ENCODE results near the gene ORMDL2. TPM values are rescaled to one million over a fixed set of nuclear protein-coding genes. Genes with fewer than 3 reads are reported as not detected.

ORMDL2 gene
- total and polyA plus RNA-seq, 2 donors (not counting 3 experiments of a cell fraction or from before 2014, with no cell fraction given) = 55.0 to 70.4 TPM

- no peak for TF ChIP-seq CTCF (IDR thresholded peaks at IDR 0.05; ENCODE audit: extremely low read depth in 1 of 2, insufficient read depth in 1 of 2, low read depth in 1 of 2, low read length in 2 of 2)
- no peak for TF ChIP-seq POLR2AphosphoS5 (IDR thresholded peaks at IDR 0.05; ENCODE audit: insufficient read depth, low read depth, low read length)
- no peak for TF ChIP-seq JUN (IDR thresholded peaks at IDR 0.05; ENCODE audit: borderline replicate concordance, insufficient read depth, insufficient read length, low read depth)
- no peak for TF ChIP-seq GATA2 (IDR thresholded peaks at IDR 0.05; ENCODE audit: insufficient read depth, insufficient read length, low read depth, low read length)
- TF ChIP-seq FOS (IDR thresholded peaks at IDR 0.05; ENCODE audit: borderline replicate concordance, insufficient read depth, low read length) = no peak
- Histone ChIP-seq H3K9ac (replicated peaks; ENCODE audit: extremely low read depth, insufficient read depth, low read length) (no peak overlapping the region), H3K27me3 (ENCODE audit: control insufficient read depth in 2 of 2, insufficient read depth in 2 of 2, low read length in 2 of 2) (no peaks in the 10 kb centered on the region), H3K9me1 (replicated peaks; ENCODE audit: control insufficient read depth, extremely low read depth, insufficient read depth, low read length) (no peaks in the 10 kb centered on the region), H3K4me3 (replicated peaks in 1 of 3; ENCODE audit: insufficient read depth in 1 of 3, low read depth in 1 of 3, low read length in 3 of 3) (no peak overlapping the region), H4K20me1 (replicated peaks; ENCODE audit: control insufficient read depth, extremely low read depth, insufficient read depth, low read length) (no peaks in the 10 kb centered on the region), H2AFZ (ENCODE audit: low read depth, low read length) (no peak overlapping the region), H3K79me2 (ENCODE audit: control insufficient read depth, insufficient read depth, low read length) (peaks cover 3% of the 10 kb centered on the region), H3K4me1 (ENCODE audit: control insufficient read depth, extremely low read depth, insufficient read depth, low read length) (no peaks in the 10 kb centered on the region), H3K4me2 (ENCODE audit: insufficient read depth, low read length) (no peak overlapping the region), H3K9me3 (replicated peaks; ENCODE audit: control insufficient read depth, insufficient read depth, low read length) (no peaks in the 10 kb centered on the region), H3K36me3 (ENCODE audit: control insufficient read depth in 2 of 2, extremely low read depth in 1 of 2, insufficient read depth in 2 of 2, low read length in 2 of 2) (peaks cover 18 to 23% of the 10 kb centered on the region in 2 experiments), H3K27ac (ENCODE audit: insufficient read depth, low read depth, low read length) (no peak overlapping the region)
- intact Hi-C loops (cut with micrococcal nuclease) (no loop called here), dilution Hi-C loops (cut with MboI; ENCODE audit: extremely low pct_ligation_motif_present, low sequenced_read_pairs) (no loop called here)
- FAIRE-seq = no peak
- DNase-seq (ENCODE audit: low read depth, low spot score) = no peak
- BruUV-seq (replicated peaks) = no TSS peak
- ChIA-PET POLR2A (no interaction called here), CTCF (interaction anchor here (1.1 to 1.6 kb wide), 3 partner anchors 10 to 50 kb away, joined by 4 to 5 read pairs (median 4); no protein-coding TSS in a partner anchor)
These were observed 29.3 kb upstream of the ORMDL2 start for GRCh38 chr12:55788546-55788945.

- Histone ChIP-seq H3K27ac (ENCODE audit: insufficient read depth, low read depth, low read length) (no peak overlapping the region), H3K9ac (replicated peaks; ENCODE audit: extremely low read depth, insufficient read depth, low read length) (no peak overlapping the region), H3K4me1 (ENCODE audit: control insufficient read depth, extremely low read depth, insufficient read depth, low read length) (no peaks in the 10 kb centered on the region), H3K27me3 (ENCODE audit: control insufficient read depth in 2 of 2, insufficient read depth in 2 of 2, low read length in 2 of 2) (no peaks in the 10 kb centered on the region), H2AFZ (ENCODE audit: low read depth, low read length) (no peak overlapping the region), H3K4me3 (replicated peaks in 1 of 3; ENCODE audit: insufficient read depth in 1 of 3, low read depth in 1 of 3, low read length in 3 of 3) (no peak overlapping the region), H3K9me3 (replicated peaks; ENCODE audit: control insufficient read depth, insufficient read depth, low read length) (no peaks in the 10 kb centered on the region), H3K36me3 (ENCODE audit: control insufficient read depth in 2 of 2, extremely low read depth in 1 of 2, insufficient read depth in 2 of 2, low read length in 2 of 2) (peaks cover 18 to 19% of the 10 kb centered on the region in 2 experiments), H3K4me2 (ENCODE audit: insufficient read depth, low read length) (no peak overlapping the region), H4K20me1 (replicated peaks; ENCODE audit: control insufficient read depth, extremely low read depth, insufficient read depth, low read length) (no peaks in the 10 kb centered on the region), H3K79me2 (ENCODE audit: control insufficient read depth, insufficient read depth, low read length) (peaks cover under 1% of the 10 kb centered on the region), H3K9me1 (replicated peaks; ENCODE audit: control insufficient read depth, extremely low read depth, insufficient read depth, low read length) (no peaks in the 10 kb centered on the region)
- FAIRE-seq (no peak), DNase-seq (ENCODE audit: low read depth, low spot score) (no peak)
- dilution Hi-C loops (cut with MboI; ENCODE audit: extremely low pct_ligation_motif_present, low sequenced_read_pairs) (no loop called here), intact Hi-C loops (cut with micrococcal nuclease) (no loop called here)
- CTCF ChIA-PET = interaction anchor here (1.1 to 1.6 kb wide), 3 partner anchors 9 to 50 kb away, joined by 4 to 5 read pairs (median 4); no protein-coding TSS in a partner anchor
- TF ChIP-seq POLR2A (IDR thresholded peaks at IDR 0.05; ENCODE audit: low read depth, low read length) (no peak), JUN (IDR thresholded peaks at IDR 0.05; ENCODE audit: borderline replicate concordance, insufficient read depth, insufficient read length, low read depth) (no peak), EZH2 (IDR thresholded peaks at IDR 0.05; ENCODE audit: borderline replicate concordance, low read depth, low read length, severe bottlenecking) (no peak), GATA2 (IDR thresholded peaks at IDR 0.05; ENCODE audit: insufficient read depth, insufficient read length, low read depth, low read length) (no peak), FOS (IDR thresholded peaks at IDR 0.05; ENCODE audit: borderline replicate concordance, insufficient read depth, low read length) (no peak), CTCF (IDR thresholded peaks at IDR 0.05; ENCODE audit: extremely low read depth in 1 of 2, insufficient read depth in 1 of 2, low read depth in 1 of 2, low read length in 2 of 2) (no peak), MAX (IDR thresholded peaks at IDR 0.05; ENCODE audit: insufficient read depth, insufficient read length) (no peak), MYC (IDR thresholded peaks at IDR 0.05; ENCODE audit: low read depth, low read length) (no peak), POLR2AphosphoS5 (IDR thresholded peaks at IDR 0.05; ENCODE audit: insufficient read depth, low read depth, low read length) (no peak)
- no TSS peak for BruUV-seq (replicated peaks)
- POLR2A ChIA-PET = no interaction called here
These were observed 28.7 kb upstream of the ORMDL2 start for GRCh38 chr12:55789171-55789570.
